ENCODE data around the gene FRA10AC1. TPM values are rescaled to one million over a fixed set of nuclear protein-coding genes. Genes with fewer than 3 reads are reported as not detected.

Gene FRA10AC1
- total RNA-seq, 2 donors from 2014 or later: 27.9 to 40.7 TPM

GRCh38 chr10:93695740-93696139 lies 6.7 kb downstream of the FRA10AC1 start:
- DNase-seq: no peak
- Mint-ChIP-seq H3K27ac (peak overlapping the region; percentile 15), H3K27me3 (ENCODE audit: low read depth) (no peaks in the 10 kb centered on the region), H3K4me1 (ENCODE audit: low read depth) (peaks cover 28% of the 10 kb centered on the region), H3K9me3 (no peaks in the 10 kb centered on the region), H3K4me3 (no peak overlapping the region), H3K36me3 (ENCODE audit: insufficient read depth in 2 of 2) (peaks cover 6 to 22% of the 10 kb centered on the region in 2 donors)
- ATAC-seq (replicated peaks in 1 of 2): no peak

GRCh38 chr10:93687737-93688136 lies 14.7 kb downstream of the FRA10AC1 start:
- ATAC-seq (replicated peaks in 1 of 2): no peak
- H3K4me1 Mint-ChIP-seq (ENCODE audit: low read depth): no peaks in the 10 kb centered on the region
- no peak overlapping the region for H3K4me3 Mint-ChIP-seq
- peaks cover 0 to 4% of the 10 kb centered on the region in 2 donors for H3K36me3 Mint-ChIP-seq (ENCODE audit: insufficient read depth in 2 of 2)
- no peaks in the 10 kb centered on the region for H3K27me3 Mint-ChIP-seq (ENCODE audit: low read depth)
- no peaks in the 10 kb centered on the region for H3K9me3 Mint-ChIP-seq
- no peak for DNase-seq
- H3K27ac Mint-ChIP-seq: no peak overlapping the region

- peaks cover 0 to 8% of the 10 kb centered on the region in 2 donors for H3K36me3 Mint-ChIP-seq (ENCODE audit: insufficient read depth in 2 of 2)
- DNase-seq (no peak), ATAC-seq (replicated peaks in 1 of 2) (no peak)
- H3K27ac Mint-ChIP-seq: no peak overlapping the region
- no peaks in the 10 kb centered on the region for H3K9me3 Mint-ChIP-seq
- H3K27me3 Mint-ChIP-seq (ENCODE audit: low read depth): no peaks in the 10 kb centered on the region
- H3K4me1 Mint-ChIP-seq (ENCODE audit: low read depth): no peaks in the 10 kb centered on the region
- H3K4me3 Mint-ChIP-seq: no peak overlapping the region
Observed at GRCh38 chr10:93680412-93681047, 21.9 kb downstream of the FRA10AC1 start.

- Mint-ChIP-seq H3K9me3 (no peaks in the 10 kb centered on the region), H3K4me3 (no peak overlapping the region), H3K27me3 (ENCODE audit: low read depth) (no peaks in the 10 kb centered on the region), H3K27ac (no peak overlapping the region), H3K36me3 (ENCODE audit: insufficient read depth in 2 of 2) (peaks cover 0 to 9% of the 10 kb centered on the region in 2 donors), H3K4me1 (ENCODE audit: low read depth) (no peaks in the 10 kb centered on the region)
- ATAC-seq (replicated peaks in 1 of 2) (no peak), DNase-seq (no peak)
Observed at GRCh38 chr10:93678805-93679587, 23.4 kb downstream of the FRA10AC1 start.

DNA sequence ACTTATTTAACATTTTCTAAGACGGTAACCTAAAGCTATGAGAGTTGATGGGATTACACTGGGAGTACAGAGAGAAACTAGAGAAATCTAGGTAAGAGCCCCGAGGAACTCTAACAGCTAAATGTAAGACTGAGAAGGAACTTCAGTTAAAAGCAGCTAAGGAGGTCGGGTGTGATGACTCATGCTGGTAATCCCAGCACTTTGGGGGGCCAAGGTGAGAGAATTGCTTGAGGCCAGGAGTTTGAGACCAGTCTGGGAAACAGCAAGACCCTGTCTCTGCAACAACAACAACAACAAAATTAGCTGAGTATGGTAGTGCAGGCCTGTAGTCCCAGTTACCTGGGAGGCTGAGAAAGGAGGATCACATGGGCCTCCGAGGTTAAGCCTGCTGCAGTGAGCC lies 24.0 kb downstream of the FRA10AC1 start:
- DNase-seq: no peak
- peaks cover 1 to 10% of the 10 kb centered on the region in 2 donors for H3K36me3 Mint-ChIP-seq (ENCODE audit: insufficient read depth in 2 of 2)
- H3K27me3 Mint-ChIP-seq (ENCODE audit: low read depth): no peaks in the 10 kb centered on the region
- ATAC-seq (replicated peaks in 1 of 2): no peak
- H3K4me3 Mint-ChIP-seq: no peak overlapping the region
- H3K4me1 Mint-ChIP-seq (ENCODE audit: low read depth): no peaks in the 10 kb centered on the region
- H3K9me3 Mint-ChIP-seq: no peaks in the 10 kb centered on the region
- peak overlapping the region; percentile 72 for H3K27ac Mint-ChIP-seq

GRCh38 chr10:93673791-93674190 lies 28.6 kb downstream of the FRA10AC1 start:
- peaks cover 1 to 19% of the 10 kb centered on the region in 2 donors for H3K36me3 Mint-ChIP-seq (ENCODE audit: insufficient read depth in 2 of 2)
- no peaks in the 10 kb centered on the region for H3K9me3 Mint-ChIP-seq
- no peak overlapping the region for H3K4me3 Mint-ChIP-seq
- no peak for DNase-seq
- no peaks in the 10 kb centered on the region for H3K4me1 Mint-ChIP-seq (ENCODE audit: low read depth)
- H3K27me3 Mint-ChIP-seq (ENCODE audit: low read depth): no peaks in the 10 kb centered on the region
- no peak overlapping the region for H3K27ac Mint-ChIP-seq
- ATAC-seq (replicated peaks in 1 of 2): no peak

- Mint-ChIP-seq H3K9me3 (no peaks in the 10 kb centered on the region), H3K4me1 (ENCODE audit: low read depth) (no peaks in the 10 kb centered on the region), H3K4me3 (no peak overlapping the region), H3K27me3 (ENCODE audit: low read depth) (no peaks in the 10 kb centered on the region), H3K27ac (no peak overlapping the region), H3K36me3 (ENCODE audit: insufficient read depth in 2 of 2) (peaks cover 1 to 13% of the 10 kb centered on the region in 2 donors)
- ATAC-seq (replicated peaks in 1 of 2): no peak
- no peak for DNase-seq
Observed at GRCh38 chr10:93672890-93673289, 29.5 kb downstream of the FRA10AC1 start.

- no peaks in the 10 kb centered on the region for H3K4me1 Mint-ChIP-seq (ENCODE audit: low read depth)
- H3K27ac Mint-ChIP-seq: no peak overlapping the region
- peaks cover 2 to 13% of the 10 kb centered on the region in 2 donors for H3K36me3 Mint-ChIP-seq (ENCODE audit: insufficient read depth in 2 of 2)
- DNase-seq: no peak
- H3K27me3 Mint-ChIP-seq (ENCODE audit: low read depth): no peaks in the 10 kb centered on the region
- no peaks in the 10 kb centered on the region for H3K9me3 Mint-ChIP-seq
- ATAC-seq (replicated peaks in 1 of 2): no peak
- no peak overlapping the region for H3K4me3 Mint-ChIP-seq
Observed at GRCh38 chr10:93672022-93672678, 30.2 kb downstream of the FRA10AC1 start.

GRCh38 chr10:93671042-93671441 lies 31.4 kb downstream of the FRA10AC1 start:
- Mint-ChIP-seq H3K36me3 (ENCODE audit: insufficient read depth in 2 of 2) (peaks cover 3 to 13% of the 10 kb centered on the region in 2 donors), H3K9me3 (no peaks in the 10 kb centered on the region), H3K27ac (no peak overlapping the region), H3K27me3 (ENCODE audit: low read depth) (no peaks in the 10 kb centered on the region), H3K4me1 (ENCODE audit: low read depth) (no peaks in the 10 kb centered on the region), H3K4me3 (no peak overlapping the region)
- ATAC-seq (replicated peaks in 1 of 2): no peak
- no peak for DNase-seq

DNA sequence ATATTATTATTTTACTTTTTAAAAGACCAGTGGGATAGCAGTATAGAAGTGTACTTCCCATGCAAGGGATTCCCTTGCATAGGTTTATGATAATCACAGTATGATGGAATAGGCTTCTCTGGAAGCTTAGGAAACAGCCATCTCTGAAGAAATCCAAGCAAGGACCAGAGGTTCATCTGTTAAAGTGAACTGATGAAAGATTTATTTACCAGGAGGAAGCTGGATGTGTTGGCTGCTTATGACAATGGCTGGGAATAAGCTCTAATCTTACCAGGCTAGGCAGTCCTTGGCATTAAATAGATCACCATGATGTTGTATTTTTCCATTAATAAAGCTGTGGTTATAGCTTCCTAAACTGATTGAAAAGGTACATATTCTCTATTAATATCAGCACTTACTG lies 32.0 kb downstream of the FRA10AC1 start:
- no peak overlapping the region for H3K4me3 Mint-ChIP-seq
- no peaks in the 10 kb centered on the region for H3K4me1 Mint-ChIP-seq (ENCODE audit: low read depth)
- H3K27ac Mint-ChIP-seq: no peak overlapping the region
- no peaks in the 10 kb centered on the region for H3K9me3 Mint-ChIP-seq
- no peaks in the 10 kb centered on the region for H3K27me3 Mint-ChIP-seq (ENCODE audit: low read depth)
- DNase-seq: no peak
- peaks cover 3 to 13% of the 10 kb centered on the region in 2 donors for H3K36me3 Mint-ChIP-seq (ENCODE audit: insufficient read depth in 2 of 2)
- ATAC-seq (replicated peaks in 1 of 2): no peak

- Mint-ChIP-seq H3K4me3 (no peak overlapping the region), H3K36me3 (ENCODE audit: insufficient read depth in 2 of 2) (peaks cover 1 to 9% of the 10 kb centered on the region in 2 donors), H3K4me1 (ENCODE audit: low read depth) (no peaks in the 10 kb centered on the region), H3K27ac (no peak overlapping the region), H3K27me3 (ENCODE audit: low read depth) (no peaks in the 10 kb centered on the region), H3K9me3 (no peaks in the 10 kb centered on the region)
- DNase-seq (no peak), ATAC-seq (replicated peaks in 1 of 2) (no peak)
Observed at GRCh38 chr10:93667795-93668194, 34.6 kb downstream of the FRA10AC1 start.

GRCh38 chr10:93666030-93666429 lies 36.4 kb downstream of the FRA10AC1 start:
- Mint-ChIP-seq H3K9me3 (no peaks in the 10 kb centered on the region), H3K4me3 (no peak overlapping the region), H3K36me3 (ENCODE audit: insufficient read depth in 2 of 2) (peaks cover 1 to 9% of the 10 kb centered on the region in 2 donors), H3K4me1 (ENCODE audit: low read depth) (no peaks in the 10 kb centered on the region), H3K27me3 (ENCODE audit: low read depth) (no peaks in the 10 kb centered on the region), H3K27ac (no peak overlapping the region)
- no peak for DNase-seq
- ATAC-seq (replicated peaks in 1 of 2): no peak

DNA sequence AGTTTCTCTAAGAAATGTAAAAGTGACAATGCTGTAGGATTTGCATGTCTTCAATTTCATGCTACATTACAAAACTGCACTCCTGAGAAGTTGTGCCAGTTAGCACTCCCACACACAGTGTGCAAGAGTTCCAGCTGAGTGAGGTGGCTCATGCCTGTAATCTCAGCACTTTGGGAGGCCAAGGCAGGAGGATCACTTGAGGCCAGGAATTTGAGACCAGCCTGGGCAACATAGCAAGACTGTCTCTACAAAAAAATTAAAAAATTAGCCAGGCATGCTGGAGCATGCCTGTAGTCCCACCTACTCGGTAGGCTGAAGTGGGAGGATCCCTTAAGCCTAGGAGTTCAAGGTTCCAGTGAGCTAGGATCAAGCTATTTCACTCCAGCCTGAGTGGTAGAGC lies 44.6 kb downstream of the FRA10AC1 start:
- DNase-seq: no peak

More for the DNA sequence above, 44.6 kb downstream of the FRA10AC1 start:
- Mint-ChIP-seq H3K4me1 (ENCODE audit: low read depth) (no peaks in the 10 kb centered on the region), H3K9me3 (no peaks in the 10 kb centered on the region), H3K27me3 (ENCODE audit: low read depth) (no peaks in the 10 kb centered on the region), H3K4me3 (no peak overlapping the region), H3K27ac (no peak overlapping the region), H3K36me3 (ENCODE audit: insufficient read depth in 2 of 2) (peaks cover 0 to 2% of the 10 kb centered on the region in 2 donors)
- ATAC-seq (replicated peaks in 1 of 2): no peak

Data from activated T-cell treated with anti-CD3 and anti-CD28 coated beads, Interleukin-2, amount 50 U/mL, for 72 hours (primary cell).